AG20443 (cell line): ENCODE results near the gene SOWAHC.

Experiments
- DNase-seq: peaks from one replicate; pipeline ENCODE4 v3.0.0; 2012; ENCODE audit warnings: low spot score, mixed read lengths

SOWAHC gene

DNA sequence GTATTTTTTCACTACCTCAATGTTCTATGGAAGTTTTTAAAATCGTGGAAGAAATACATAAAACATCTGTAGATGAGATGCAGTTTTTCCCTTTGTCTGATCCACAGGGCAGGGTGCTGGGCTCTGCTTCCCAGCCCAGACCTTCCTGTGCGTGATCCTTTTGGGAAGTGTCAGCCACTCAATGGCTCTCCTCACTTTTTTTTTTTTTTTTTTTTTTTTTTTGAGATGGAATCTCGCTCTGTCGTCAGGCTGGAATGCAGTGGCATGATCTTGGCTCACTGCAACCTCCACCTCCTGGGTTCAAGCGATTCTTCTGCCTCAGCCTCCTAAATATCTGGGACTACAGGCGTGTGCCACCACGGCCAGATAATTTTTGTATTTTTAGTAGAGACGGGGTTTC is 32.8 kb downstream of the SOWAHC start:
- peak; percentile 34 for DNase-seq

DNA sequence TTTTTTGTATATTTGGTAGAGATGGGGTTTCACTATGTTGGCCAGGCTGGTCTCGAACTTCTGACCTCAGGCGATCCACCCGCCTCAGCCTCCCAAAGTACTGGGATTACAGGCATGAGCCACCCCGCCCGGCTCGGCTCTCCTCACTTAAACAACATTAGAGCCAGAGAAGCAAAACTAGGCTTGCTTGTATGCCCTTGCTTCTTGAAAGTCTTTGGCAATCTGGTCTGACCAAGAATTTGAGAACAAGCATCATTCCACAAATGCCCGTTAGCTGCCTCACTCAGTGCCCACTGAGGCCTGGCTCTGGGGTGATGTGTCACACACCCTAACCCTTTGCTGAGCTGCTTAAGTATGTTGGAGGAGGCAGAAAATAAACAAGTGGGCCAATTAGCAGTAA is 33.5 kb downstream of the SOWAHC start:
- peak; percentile 78 for DNase-seq

DNA sequence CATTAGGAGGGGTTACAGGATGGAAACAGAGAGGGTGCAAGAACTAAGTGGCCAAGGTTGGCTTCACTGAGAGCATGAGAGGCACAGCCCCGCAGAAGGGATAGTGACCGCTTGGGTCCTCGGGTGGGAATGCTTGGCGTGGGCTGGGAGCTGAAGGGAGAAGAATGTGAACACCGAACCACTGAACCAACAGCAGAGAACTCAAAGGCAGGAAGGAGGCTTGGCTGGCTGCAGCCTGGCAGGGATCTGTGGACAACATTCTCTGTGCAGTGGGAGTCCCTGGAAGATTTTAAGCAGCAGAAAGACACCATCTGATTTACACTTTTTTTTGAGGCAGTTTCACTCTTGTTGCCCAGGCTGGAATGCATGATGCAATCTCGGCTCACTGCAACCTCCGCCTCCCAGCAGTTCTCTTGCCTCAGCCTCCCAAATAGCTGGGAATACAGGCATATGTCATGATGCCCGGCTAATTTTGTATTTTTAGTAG is 33.9 kb downstream of the SOWAHC start:
- peak; percentile 64 for DNase-seq

DNA sequence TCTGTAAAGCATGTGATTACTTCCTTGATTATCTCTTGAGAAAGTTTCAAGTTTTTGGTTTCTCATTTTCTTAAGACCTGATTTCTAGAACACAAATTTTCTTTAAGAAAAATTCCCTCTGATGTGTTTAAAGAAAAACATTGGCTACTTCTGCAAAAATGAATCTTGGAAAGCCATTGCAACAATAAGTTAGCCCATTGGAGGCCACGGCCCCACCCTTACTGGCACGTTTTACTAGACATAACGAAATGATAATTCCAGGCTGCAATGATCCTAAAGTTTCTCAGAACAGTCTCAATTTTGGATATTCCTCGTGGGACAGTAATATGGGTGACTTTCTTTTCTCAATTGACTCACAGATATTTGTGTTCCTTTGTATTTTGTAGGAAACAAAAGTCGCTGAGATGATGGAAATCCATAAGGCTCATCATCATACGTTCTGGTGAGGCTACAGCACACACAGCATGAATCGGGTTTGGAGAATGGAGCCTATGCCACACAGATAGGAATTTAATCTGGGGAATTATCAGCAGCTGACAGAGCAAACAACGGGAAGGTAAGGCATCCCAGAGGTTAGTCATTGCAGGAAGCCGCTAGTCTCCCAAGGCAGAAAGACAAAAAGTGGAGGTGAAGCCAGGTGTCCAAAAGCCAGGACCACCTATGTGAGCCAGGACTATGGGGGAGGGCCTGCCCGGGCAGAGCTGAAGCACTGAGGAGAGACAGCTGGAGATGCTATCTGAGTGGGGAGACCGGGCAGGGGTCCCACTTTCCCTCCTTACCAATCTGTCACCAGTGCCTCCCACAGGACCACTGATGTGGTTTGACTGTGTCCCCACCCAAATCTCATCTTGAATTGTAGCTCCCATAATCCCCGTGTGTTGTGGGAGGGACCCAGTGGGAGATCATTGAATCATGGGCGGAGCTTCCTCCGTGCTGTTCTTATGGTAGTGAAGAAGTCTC is 35.9 kb downstream of the SOWAHC start:
- DNase-seq = no peak

DNA sequence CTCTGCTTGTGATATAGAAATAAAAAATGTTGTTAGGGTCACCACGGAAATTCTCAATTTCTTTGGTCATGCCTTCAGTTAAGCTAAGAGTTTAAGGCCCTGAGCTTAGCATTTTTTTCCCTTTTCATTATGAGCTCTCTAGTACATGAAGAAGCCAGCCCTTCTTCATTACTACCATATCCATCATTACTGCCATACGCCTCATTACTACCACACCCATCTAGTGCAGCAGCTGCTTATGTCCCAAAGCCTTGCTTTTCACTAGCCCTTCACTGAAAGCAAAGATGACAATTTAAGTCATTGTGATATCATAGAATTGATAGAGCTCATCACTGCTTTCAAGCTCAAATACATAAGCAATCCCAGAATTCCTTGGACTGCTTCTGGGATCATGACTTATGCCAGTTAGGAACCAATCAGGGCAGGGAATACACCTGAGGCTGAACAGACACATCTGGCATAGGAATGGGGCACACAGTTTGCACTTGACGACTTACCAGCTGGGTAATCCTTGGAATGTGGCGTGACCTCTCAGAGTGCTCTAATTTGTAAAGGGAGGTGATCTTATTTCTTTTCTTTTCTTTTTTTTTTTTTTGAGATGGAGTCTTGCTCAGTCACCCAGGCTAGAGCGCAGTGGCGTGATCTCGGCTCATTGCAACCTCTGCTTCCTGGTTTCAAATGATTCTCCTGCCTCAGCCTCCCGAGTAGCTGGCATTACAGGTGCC is 40.3 kb downstream of the SOWAHC start:
- DNase-seq = no peak

DNA sequence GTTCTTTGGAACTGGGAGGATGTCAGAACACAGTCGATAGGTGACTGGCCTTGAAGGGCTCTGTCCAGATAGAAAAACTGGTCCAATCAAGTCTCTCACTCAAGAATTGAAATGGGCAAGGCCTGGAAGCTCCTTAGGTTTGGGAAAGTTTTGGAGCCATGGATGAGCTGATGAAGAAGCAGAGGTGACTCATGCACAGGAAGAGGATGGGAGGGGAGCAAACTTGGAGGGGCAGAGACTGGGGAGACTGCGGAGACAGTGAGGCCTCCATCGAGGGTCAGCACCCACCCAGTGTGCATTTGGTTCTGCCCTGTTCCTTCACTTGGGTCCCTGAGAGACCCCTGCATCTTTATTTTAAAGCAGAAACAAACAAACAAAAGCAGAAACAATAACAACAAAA is 41.1 kb downstream of the SOWAHC start:
- DNase-seq = peak; percentile 27

DNA sequence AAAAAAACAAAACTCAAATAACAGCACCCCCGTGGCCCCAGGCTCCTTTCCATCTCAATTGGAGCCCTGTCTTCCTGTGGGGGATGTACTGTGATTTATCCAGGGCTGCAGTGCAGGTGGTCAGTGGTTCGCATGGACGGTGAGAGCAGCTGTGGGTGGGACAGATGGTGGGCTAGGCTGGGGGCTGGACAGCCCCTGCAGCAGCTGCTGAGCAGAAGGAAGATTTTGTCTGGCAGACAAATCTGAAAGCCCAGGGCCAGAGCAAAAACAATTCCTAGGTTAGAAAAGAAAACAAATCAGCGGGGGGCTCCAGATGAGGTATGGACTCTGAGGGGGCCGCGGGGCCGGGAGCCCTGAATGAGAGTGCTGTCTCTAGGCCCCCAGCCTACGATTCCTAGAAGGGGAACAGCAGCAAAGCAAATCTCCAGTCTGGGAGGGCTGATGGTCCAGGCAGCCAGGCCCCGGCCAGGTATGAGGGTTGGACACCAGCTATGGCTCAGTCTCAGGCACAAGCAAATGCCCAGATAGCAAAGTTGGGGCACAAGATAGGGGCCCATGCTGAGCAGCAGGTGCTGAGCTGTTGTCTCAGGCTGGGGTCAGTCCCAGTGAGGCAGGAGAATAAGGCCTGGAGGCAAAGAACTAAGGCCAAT is 45.4 kb downstream of the SOWAHC start:
- DNase-seq = no peak

DNA sequence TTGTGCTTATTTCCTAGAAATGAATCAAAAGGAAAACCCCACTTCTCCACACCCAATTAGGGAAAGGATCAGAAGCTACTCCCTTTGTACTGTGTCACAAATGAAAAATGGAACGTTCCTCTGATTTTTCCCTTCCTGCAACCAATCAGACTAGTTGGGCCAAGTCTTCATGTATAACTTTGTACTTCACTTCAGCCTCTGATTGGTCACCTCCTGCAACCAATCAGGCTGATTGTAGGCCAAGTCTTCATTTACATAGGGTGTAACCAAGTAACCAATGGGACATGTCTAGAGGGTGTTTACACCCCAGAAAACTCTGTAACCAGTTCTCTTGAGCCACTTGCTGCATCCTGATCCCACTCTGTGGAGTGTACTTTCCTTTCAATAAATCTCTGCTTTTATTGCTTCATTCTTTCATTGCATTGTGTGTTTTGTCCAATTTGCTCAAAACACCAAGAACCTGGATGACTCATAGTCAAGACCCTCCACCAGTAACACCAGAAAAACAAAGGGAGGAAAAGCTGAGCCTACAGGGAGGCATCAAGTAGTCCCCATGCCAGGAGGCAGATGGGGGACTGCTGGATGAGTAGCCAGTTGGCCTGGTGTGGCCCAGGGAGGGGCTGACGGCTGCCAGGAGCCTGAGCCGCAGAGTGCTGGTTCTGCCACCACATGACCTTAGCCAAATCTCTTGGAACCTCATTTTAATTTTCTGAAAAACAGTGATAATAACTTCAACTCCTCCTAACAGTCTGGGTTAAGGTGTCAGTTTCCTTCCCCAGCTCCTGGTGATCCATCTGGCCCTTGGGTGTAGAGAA is 46.1 kb downstream of the SOWAHC start:
- DNase-seq = no peak

DNA sequence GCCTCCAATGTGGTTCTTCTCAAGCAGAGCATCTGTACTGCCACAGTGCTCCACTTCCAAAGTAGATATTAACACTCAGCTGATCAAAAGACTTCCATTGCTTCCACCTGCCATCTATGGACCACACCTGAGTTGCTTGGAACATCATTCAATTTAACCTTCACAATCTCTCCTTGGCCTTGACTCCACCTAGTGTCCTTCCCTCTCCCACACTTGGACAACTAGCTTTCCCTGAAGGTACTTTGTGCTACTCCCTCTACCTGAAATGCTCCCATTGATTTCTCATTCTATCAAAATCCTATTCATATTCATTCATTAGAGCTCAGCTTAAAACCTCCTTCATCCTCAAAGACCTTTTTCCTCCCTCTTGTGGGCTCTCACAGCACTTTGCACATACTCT is 48.7 kb downstream of the SOWAHC start:
- DNase-seq = no peak

DNA sequence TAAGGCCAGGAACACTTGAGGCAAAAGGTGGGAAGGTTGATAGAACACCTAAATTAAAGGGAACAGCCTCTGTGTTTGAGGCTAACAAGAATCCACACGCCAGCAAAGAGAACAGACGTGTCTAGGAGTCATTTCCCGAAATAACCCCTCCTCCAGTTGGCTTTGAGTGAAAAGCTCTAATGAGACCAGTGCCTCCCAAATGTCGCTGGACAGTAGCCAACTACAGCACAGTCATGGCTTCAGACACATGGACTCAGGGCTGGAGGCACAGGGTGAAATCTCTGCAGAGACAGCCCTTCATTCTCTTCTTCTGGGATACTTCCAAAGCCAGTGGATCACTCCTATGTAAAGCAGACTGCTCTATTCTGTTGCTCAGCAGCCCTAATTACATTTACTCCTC is 49.6 kb downstream of the SOWAHC start:
- peak; percentile 75 for DNase-seq

DNA sequence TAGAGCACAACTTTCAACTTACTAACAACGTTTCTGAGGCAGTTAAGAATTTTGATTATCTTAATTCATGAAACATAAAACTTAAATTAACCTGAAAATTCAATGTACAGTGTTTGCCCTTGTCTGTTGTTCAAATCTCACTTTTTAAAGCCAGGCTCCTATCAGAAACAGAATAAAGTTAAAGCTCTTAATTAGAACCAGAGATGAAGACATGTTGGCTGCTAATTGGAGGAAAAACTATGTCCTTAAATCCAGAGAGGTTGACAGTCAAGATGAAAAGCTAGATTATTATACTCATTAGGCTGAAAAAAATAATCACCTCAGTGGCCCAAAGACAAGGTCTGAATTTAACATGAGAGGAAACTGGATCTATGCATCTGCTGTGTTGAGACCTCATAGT is 52.3 kb downstream of the SOWAHC start:
- DNase-seq = no peak
